Activated CD4-positive, alpha-beta T cell treated with anti-CD3 and anti-CD28 coated beads for 1 hour (primary cell): ENCODE measurements around the gene SLCO4A1.

Experiments
- DNase-seq: peaks from one replicate; pipeline ENCODE4 v3.0.0-alpha.2; 2020

Gene SLCO4A1

GRCh38 chr20:62606551-62607201 is 35.6 kb upstream of the SLCO4A1 start:
- no peak for DNase-seq

GRCh38 chr20:62607366-62608217 is 34.7 kb upstream of the SLCO4A1 start:
- no peak for DNase-seq

- DNase-seq = no peak
These were observed 34.1 kb upstream of the SLCO4A1 start for GRCh38 chr20:62608218-62608565.

- DNase-seq = no peak
These were observed 33.0 kb upstream of the SLCO4A1 start for GRCh38 chr20:62609279-62609720.

- no peak for DNase-seq
These were observed 32.2 kb upstream of the SLCO4A1 start for GRCh38 chr20:62609811-62610757.

- no peak for DNase-seq
These were observed 31.3 kb upstream of the SLCO4A1 start for GRCh38 chr20:62611012-62611411.

- no peak for DNase-seq
These were observed 30.5 kb upstream of the SLCO4A1 start for GRCh38 chr20:62611819-62612218.

- no peak for DNase-seq
These were observed 28.0 kb upstream of the SLCO4A1 start for GRCh38 chr20:62614085-62614960.

- DNase-seq = no peak
These were observed 27.2 kb upstream of the SLCO4A1 start for GRCh38 chr20:62614961-62615680.

GRCh38 chr20:62615750-62616251 is 26.5 kb upstream of the SLCO4A1 start:
- no peak for DNase-seq

GRCh38 chr20:62616728-62617621 is 25.3 kb upstream of the SLCO4A1 start:
- DNase-seq = peak; percentile 55

- DNase-seq = peak; percentile 31
These were observed 24.4 kb upstream of the SLCO4A1 start for GRCh38 chr20:62617711-62618483.

GRCh38 chr20:62618611-62619529 is 23.4 kb upstream of the SLCO4A1 start:
- DNase-seq = no peak

- no peak for DNase-seq
These were observed 21.7 kb upstream of the SLCO4A1 start for GRCh38 chr20:62620625-62621024.

- DNase-seq = no peak
These were observed 20.8 kb upstream of the SLCO4A1 start for GRCh38 chr20:62621251-62622110.

GRCh38 chr20:62622178-62622876 is 20.0 kb upstream of the SLCO4A1 start:
- DNase-seq = no peak
